Endothelial cell of umbilical vein (primary cell): ENCODE data around the gene SLC7A7. TPM values are rescaled to one million over a fixed set of nuclear protein-coding genes. Genes with fewer than 3 reads are reported as not detected.
"Not testable (repeated sequence)": the region's sequence is repeated elsewhere in the genome, so short reads cannot be mapped to it uniquely, and the experiment has no call there.

ENCODE experiments used
- BruUV-seq: library from RNA; stranded (reverse); fragments of 400-500 nt; replicated peaks from 2 replicates; lab custom pipeline; 2021; lab: Mats Ljungman, UMichigan
- CTCF ChIA-PET: fragments of 300-600, 350-600 bp; sonication (Branson Sonifier 250); formaldehyde crosslinking; loops from one replicate; lab custom pipeline; 2021; ENCODE audit warnings: antibody characterized with exemption, inconsistent platforms; lab: Charles Lee
- POLR2A ChIA-PET: fragments of 300-600, 350-600 bp; sonication (Branson Sonifier 250); formaldehyde crosslinking; loops from one replicate; lab custom pipeline; 2021; ENCODE audit warnings: antibody characterized with exemption, inconsistent platforms; lab: Charles Lee
- DNase-seq: peaks from one replicate; pipeline ENCODE4 v3.0.0-alpha.2; 2011; ENCODE audit warnings: low read depth, low spot score
- FAIRE-seq: peaks from 2 replicates; lab custom pipeline; 2011; peaks lifted over from hg19 to GRCh38; lab: Jason Lieb, UNC
- H2AFZ ChIP-seq: 2 replicates; pipeline ENCODE4 v1.6.0; 2012; ENCODE audit warnings: low read depth, low read length, control low read depth, inconsistent platforms
- H3K27ac ChIP-seq: 2 replicates; pipeline ENCODE4 v1.5.1; 2011; ENCODE audit warnings: low read depth, mild to moderate bottlenecking, control low read depth, low read length, moderate library complexity; ENCODE audit not compliant: insufficient read depth
- H3K27me3 ChIP-seq, 2 experiments: 2 replicates each; pipeline versions ENCODE4 v1.6.0 to v1.6.1; 2011; ENCODE audit warnings: low read length in 2 of 2, mixed read lengths in 1 of 2; ENCODE audit not compliant: control insufficient read depth in 2 of 2, insufficient read depth in 2 of 2
- H3K36me3 ChIP-seq, 2 experiments: 2 replicates in 1 of 2; 3 replicates in 1 of 2; pipeline ENCODE4 v1.5.1; 2011; ENCODE audit warnings: low read length in 2 of 2, mild to moderate bottlenecking in 1 of 2, moderate library complexity in 1 of 2; ENCODE audit not compliant: control insufficient read depth in 2 of 2, insufficient read depth in 2 of 2; ENCODE audit errors: extremely low read depth in 1 of 2
- H3K4me1 ChIP-seq: 3 replicates; pipeline ENCODE4 v1.5.1; 2011; ENCODE audit warnings: mild to moderate bottlenecking, low read length; ENCODE audit not compliant: control insufficient read depth, insufficient read depth; ENCODE audit errors: extremely low read depth
- H3K4me2 ChIP-seq: 2 replicates; pipeline ENCODE4 v1.6.1; 2011; ENCODE audit warnings: low read length, control low read depth, mixed read lengths; ENCODE audit not compliant: insufficient read depth
- H3K4me3 ChIP-seq, 3 experiments: fragments of 200-600 bp in 1 of 3; sonication (generic), shearing (Covaris generic) in 1 of 3; replicated peaks in 1 of 3; 2 replicates each; pipeline ENCODE4 v1.5.1; 2011 to 2016; ENCODE audit warnings: control low read depth in 3 of 3, low read length in 3 of 3, mild to moderate bottlenecking in 2 of 3, inconsistent platforms in 1 of 3, low read depth in 1 of 3, moderate library complexity in 1 of 3; ENCODE audit not compliant: insufficient read depth in 1 of 3
- H3K79me2 ChIP-seq: 2 replicates; pipeline ENCODE4 v1.6.0; 2012; ENCODE audit warnings: low read length, inconsistent platforms; ENCODE audit not compliant: control insufficient read depth, insufficient read depth
- H3K9ac ChIP-seq: replicated peaks from 2 replicates; pipeline ENCODE3; 2011; ENCODE audit warnings: low read length, control low read depth; ENCODE audit not compliant: insufficient read depth; ENCODE audit errors: extremely low read depth
- H3K9me1 ChIP-seq: replicated peaks from 3 replicates; pipeline ENCODE4 v1.6.0; 2011; ENCODE audit warnings: mild to moderate bottlenecking, low read length; ENCODE audit not compliant: control insufficient read depth, insufficient read depth; ENCODE audit errors: extremely low read depth
- H3K9me3 ChIP-seq: replicated peaks from 2 replicates; pipeline ENCODE4 v1.5.1; 2012; ENCODE audit warnings: low read length, inconsistent platforms; ENCODE audit not compliant: control insufficient read depth, insufficient read depth
- H4K20me1 ChIP-seq: replicated peaks from 2 replicates; pipeline ENCODE3; 2011; ENCODE audit warnings: mild to moderate bottlenecking, low read length; ENCODE audit not compliant: control insufficient read depth, insufficient read depth; ENCODE audit errors: extremely low read depth
- CTCF ChIP-seq, 2 donors: IDR thresholded peaks; 1 replicate in 1 of 2; 2 replicates in 1 of 2; pipeline ENCODE4 v1.5.1; 2011; ENCODE audit warnings: low read length in 2 of 2, mild to moderate bottlenecking in 2 of 2, moderate library complexity in 2 of 2, control low read depth in 1 of 2, inconsistent platforms in 1 of 2, low read depth in 1 of 2; ENCODE audit not compliant: insufficient read depth in 1 of 2; ENCODE audit errors: extremely low read depth in 1 of 2
- MAX ChIP-seq: IDR thresholded peaks from 2 replicates; pipeline ENCODE4 v1.6.1; 2011; ENCODE audit not compliant: insufficient read depth, insufficient read length
- MYC ChIP-seq: IDR thresholded peaks from one replicate; pipeline ENCODE4 v1.6.1; 2011; ENCODE audit warnings: mild to moderate bottlenecking, low read depth, low read length
- dilution Hi-C: fragments of 300-500 bp; cut with MboI; formaldehyde crosslinking; loops from one replicate; pipeline ENCODE4 v1.15.0; 2019; ENCODE audit warnings: low sequenced_read_pairs; ENCODE audit not compliant: extremely low pct_ligation_motif_present
- intact Hi-C: fragments of 100-400 bp; cut with micrococcal nuclease; formaldehyde crosslinking; loops from one replicate; pipeline ENCODE4 v1.10.0; 2022
- polyA plus RNA-seq, 4 experiments: library from polyadenylated mRNA; depleted of rRNA in 3 of 4; stranded (reverse) in 3 of 4; unstranded in 1 of 4; fragments of >200 nt; gene quantifications; 2 replicates each; pipeline versions ENCODE4 v1.2.1 to v1.2.3, GENCODE V29; 2011 to 2012; ENCODE audit warnings: missing spikeins in 1 of 4
- total RNA-seq: library from RNA; stranded (reverse); gene quantifications from 2 replicates; pipeline ENCODE4 v1.2.3, GENCODE V29; 2021

The SLC7A7 gene
- total and polyA plus RNA-seq, 2 donors (not counting 3 experiments of a cell fraction or from before 2014, with no cell fraction given), result 22.5 to 94.0 TPM

- H3K27me3 ChIP-seq, FAIRE-seq, dilution Hi-C loops, H3K4me2 ChIP-seq, H3K36me3 ChIP-seq, H3K9me1 ChIP-seq, H3K4me3 ChIP-seq, H3K27ac ChIP-seq, DNase-seq, H3K9ac ChIP-seq, BruUV-seq, H4K20me1 ChIP-seq, H3K9me3 ChIP-seq, H2AFZ ChIP-seq, H3K79me2 ChIP-seq: not testable (repeated sequence)
- peaks cover 37% of the 10 kb centered on the region for H3K4me1 ChIP-seq
- POLR2A ChIA-PET, result interaction anchor here (0.9 kb wide), 1 partner anchor 32 kb away, joined by 5 read pairs; no protein-coding TSS in a partner anchor
- intact Hi-C loops, result loop anchor here (10.0 kb wide), 1 partner anchor 379 kb away; no protein-coding TSS in a partner anchor
- CTCF ChIA-PET, result interaction anchor here (0.8 to 10.2 kb wide), 12 partner anchors 9 to 295 kb away, joined by 3 to 313 read pairs (median 28); partner anchors contain the start of genes ABHD4, LRP10, MMP14 and MRPL52
Observed at GRCh38 chr14:22854296-22854695, 39.1 kb upstream of the SLC7A7 start.

- dilution Hi-C loops (no loop called here), intact Hi-C loops (loop anchor here (1.0 to 10.0 kb wide), 11 partner anchors 19 to 466 kb away; partner anchors contain the start of gene OXA1L)
- TF ChIP-seq MAX, result no peak
- peak; percentile 46 for TF ChIP-seq MYC
- peak; percentile 85 to 93 for TF ChIP-seq CTCF (IDR thresholded peaks at IDR 0.05; ENCODE audit: extremely low read depth in 1 of 2, insufficient read depth in 1 of 2, low read depth in 1 of 2, low read length in 2 of 2)
- H3K4me3 ChIP-seq, result peak overlapping the region in 2 of 3 experiments; percentile 32 to 52
- peak overlapping the region; percentile 98 for H3K27ac ChIP-seq
- H3K4me1 ChIP-seq, result peaks cover 49% of the 10 kb centered on the region
- H3K4me2 ChIP-seq, result peak overlapping the region; percentile 87
- DNase-seq (peak; percentile 85), FAIRE-seq (peak; percentile 95)
- H4K20me1 ChIP-seq, result no peaks in the 10 kb centered on the region
- H3K9me3 ChIP-seq, result no peaks in the 10 kb centered on the region
- H2AFZ ChIP-seq, result peak overlapping the region; percentile 93
- H3K79me2 ChIP-seq, result no peaks in the 10 kb centered on the region
- H3K27me3 ChIP-seq, result no peaks in the 10 kb centered on the region
- H3K36me3 ChIP-seq, result no peaks in the 10 kb centered on the region
- CTCF ChIA-PET, result interaction anchor here (0.7 to 10.2 kb wide), 28 partner anchors 10 to 464 kb away, joined by 3 to 313 read pairs (median 4); partner anchors contain the start of genes LRP10, MMP14, MRPL52 and OXA1L
- H3K9ac ChIP-seq, result peak overlapping the region; percentile 79
- POLR2A ChIA-PET, result interaction anchor here (0.9 to 1.0 kb wide), 2 partner anchors 30 to 31 kb away, joined by 5 read pairs; no protein-coding TSS in a partner anchor
- H3K9me1 ChIP-seq, result no peaks in the 10 kb centered on the region
- BruUV-seq, result no TSS peak
Observed at GRCh38 chr14:22852940-22853767, 37.9 kb upstream of the SLC7A7 start.
